Measurements from ENCODE around the gene ORM2. TPM values are rescaled to one million over a fixed set of nuclear protein-coding genes. Genes with fewer than 3 reads are reported as not detected.

The ORM2 gene
- polyA plus RNA-seq, 3 donors = 0.30 to 0.33 TPM; not detected in 1

GRCh38 chr9:114357911-114358328 is 28.3 kb downstream of the ORM2 start:
- H3K4me2 ChIP-seq (replicated peaks; ENCODE audit: extremely low read depth, low read length, poor library complexity, severe bottlenecking) = no peak overlapping the region
- Mint-ChIP-seq H3K36me3 (peaks cover 89 to 97% of the 10 kb centered on the region in 2 donors), H3K4me1 (peaks cover 4% of the 10 kb centered on the region), H3K9me3 (no peaks in the 10 kb centered on the region), H3K27ac (peak overlapping the region in 4 of 7 donors; percentile 9 to 31 (median 26)), H3K27me3 (ENCODE audit: low read depth in 3 of 3) (no peaks in the 10 kb centered on the region), H3K4me3 (no peak overlapping the region)
- no peak overlapping the region for H3K9ac ChIP-seq (ENCODE audit: insufficient read depth, low read length, poor library complexity, severe bottlenecking)
- H3K27me3 ChIP-seq (ENCODE audit: control insufficient read depth in 2 of 2, insufficient read depth in 2 of 2, low read length in 2 of 2) = no peaks in the 10 kb centered on the region
- intact Hi-C loops (cut with micrococcal nuclease) = no loop called here
- WGBS (ENCODE audit: insufficient coverage) = 95% methylated on average over 9 of the region's 9 CpGs
- H4K20me1 ChIP-seq (ENCODE audit: insufficient read depth, low read length) = peaks cover 89% of the 10 kb centered on the region
- no peak overlapping the region for H3K4me3 ChIP-seq (replicated peaks in 1 of 3; ENCODE audit: low read depth in 2 of 3, low read length in 3 of 3)
- H3K36me3 ChIP-seq (replicated peaks in 1 of 2; ENCODE audit: control insufficient read depth in 1 of 2, insufficient read depth in 2 of 2, low read length in 2 of 2) = peaks cover 98% of the 10 kb centered on the region in 2 donors
- peak overlapping the region in 1 of 2 donors; percentile 62 for H3K27ac ChIP-seq (ENCODE audit: low read depth in 1 of 2, low read length in 2 of 2)
- H3K9me3 ChIP-seq (replicated peaks in 1 of 2; ENCODE audit: control insufficient read depth in 1 of 2, insufficient read depth in 1 of 2, low read length in 2 of 2) = no peaks in the 10 kb centered on the region
- peaks cover 62% of the 10 kb centered on the region for H3K79me2 ChIP-seq (ENCODE audit: insufficient read depth, low read length)
- H3K4me1 ChIP-seq (ENCODE audit: control insufficient read depth in 1 of 2, insufficient read depth in 2 of 2, low read length in 2 of 2) = no peaks in the 10 kb centered on the region
- TF ChIP-seq CTCF (IDR thresholded peaks at IDR 0.05) = no peak
- no peak for DNase-seq
- no peak overlapping the region for H2AFZ ChIP-seq (ENCODE audit: insufficient read depth, low read depth, low read length, poor library complexity, severe bottlenecking)

- Histone ChIP-seq H4K20me1 (ENCODE audit: insufficient read depth, low read length) (peaks cover 78% of the 10 kb centered on the region), H3K4me3 (replicated peaks in 1 of 3; ENCODE audit: low read depth in 2 of 3, low read length in 3 of 3) (no peak overlapping the region), H3K27ac (ENCODE audit: low read depth in 1 of 2, low read length in 2 of 2) (peak overlapping the region in 1 of 2 donors; percentile 51), H3K9me3 (replicated peaks in 1 of 2; ENCODE audit: control insufficient read depth in 1 of 2, insufficient read depth in 1 of 2, low read length in 2 of 2) (no peaks in the 10 kb centered on the region), H2AFZ (ENCODE audit: insufficient read depth, low read depth, low read length, poor library complexity, severe bottlenecking) (no peak overlapping the region), H3K4me1 (ENCODE audit: control insufficient read depth in 1 of 2, insufficient read depth in 2 of 2, low read length in 2 of 2) (peaks cover 15 to 18% of the 10 kb centered on the region in 2 donors), H3K9ac (ENCODE audit: insufficient read depth, low read length, poor library complexity, severe bottlenecking) (no peak overlapping the region), H3K79me2 (ENCODE audit: insufficient read depth, low read length) (peaks cover 76% of the 10 kb centered on the region), H3K4me2 (replicated peaks; ENCODE audit: extremely low read depth, low read length, poor library complexity, severe bottlenecking) (no peak overlapping the region), H3K27me3 (ENCODE audit: control insufficient read depth in 2 of 2, insufficient read depth in 2 of 2, low read length in 2 of 2) (no peaks in the 10 kb centered on the region), H3K36me3 (replicated peaks in 1 of 2; ENCODE audit: control insufficient read depth in 1 of 2, insufficient read depth in 2 of 2, low read length in 2 of 2) (peaks cover 94 to 96% of the 10 kb centered on the region in 2 donors)
- peaks cover 22% of the 10 kb centered on the region for H3K4me1 Mint-ChIP-seq
- intact Hi-C loops (cut with micrococcal nuclease) = loop anchor here in 1 of 2 donors (5.0 kb wide), 1 partner anchor 38 kb away; no protein-coding TSS in a partner anchor
- peaks cover 96 to 100% of the 10 kb centered on the region in 2 donors for H3K36me3 Mint-ChIP-seq
- no peak for TF ChIP-seq CTCF (IDR thresholded peaks at IDR 0.05)
- peaks cover 0 to 3% (median 0%) of the 10 kb centered on the region in 7 donors for H3K9me3 Mint-ChIP-seq
- WGBS (ENCODE audit: insufficient coverage) = 100% methylated on average over 1 of the region's 7 CpGs
- no peaks in the 10 kb centered on the region for H3K27me3 Mint-ChIP-seq (ENCODE audit: low read depth in 3 of 3)
- no peak for DNase-seq
- H3K27ac Mint-ChIP-seq = peak overlapping the region in 5 of 7 donors; percentile 68 to 89 (median 83)
- H3K4me3 Mint-ChIP-seq = no peak overlapping the region
These were observed 30.1 kb downstream of the ORM2 start for GRCh38 chr9:114359801-114360200.

Measured in CD14-positive monocyte (primary cell).